ENCODE measurements around the gene AHR. TPM values are rescaled to one million over a fixed set of nuclear protein-coding genes. Genes with fewer than 3 reads are reported as not detected.

AHR gene
- total and polyA plus RNA-seq, 10 donors: 7.4 to 95.9 (median 71.3) TPM

DNA sequence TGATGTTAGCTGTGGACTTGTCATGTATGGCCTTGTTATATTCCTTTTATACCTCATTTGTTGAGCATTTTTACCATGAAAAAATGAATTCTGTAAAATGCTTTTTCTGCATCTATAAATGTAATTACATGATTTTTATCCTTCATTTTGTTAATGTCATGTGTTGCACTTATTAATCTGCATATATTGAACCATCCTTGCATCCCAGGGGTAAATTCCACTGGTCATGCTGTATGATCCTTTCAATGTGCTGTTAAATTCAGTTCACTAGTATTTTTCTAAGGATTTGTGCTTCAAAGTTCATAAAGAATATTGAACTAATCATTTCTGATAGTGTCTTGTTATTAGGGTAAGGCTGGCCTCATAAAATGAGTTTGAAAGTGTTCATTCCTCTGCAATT lies 31.9 kb upstream of the AHR start:
- intact Hi-C loops (cut with DNase I; ENCODE audit: low total_unique reads): no loop called here
- H3K27me3 ChIP-seq (replicated peaks in 1 of 7): no peaks in the 10 kb centered on the region
- H3K9me3 ChIP-seq: peaks cover 2 to 65% (median 61%) of the 10 kb centered on the region in 8 donors
- H3K36me3 ChIP-seq: no peaks in the 10 kb centered on the region
- no peak for DNase-seq
- no peak overlapping the region for H3K27ac ChIP-seq
- no peak overlapping the region for H3K4me3 ChIP-seq
- TF ChIP-seq POLR2AphosphoS5 (IDR thresholded peaks at IDR 0.05) (no peak), POLR2A (IDR thresholded peaks at IDR 0.05) (no peak)
- TF ChIP-seq, protein P1, sequence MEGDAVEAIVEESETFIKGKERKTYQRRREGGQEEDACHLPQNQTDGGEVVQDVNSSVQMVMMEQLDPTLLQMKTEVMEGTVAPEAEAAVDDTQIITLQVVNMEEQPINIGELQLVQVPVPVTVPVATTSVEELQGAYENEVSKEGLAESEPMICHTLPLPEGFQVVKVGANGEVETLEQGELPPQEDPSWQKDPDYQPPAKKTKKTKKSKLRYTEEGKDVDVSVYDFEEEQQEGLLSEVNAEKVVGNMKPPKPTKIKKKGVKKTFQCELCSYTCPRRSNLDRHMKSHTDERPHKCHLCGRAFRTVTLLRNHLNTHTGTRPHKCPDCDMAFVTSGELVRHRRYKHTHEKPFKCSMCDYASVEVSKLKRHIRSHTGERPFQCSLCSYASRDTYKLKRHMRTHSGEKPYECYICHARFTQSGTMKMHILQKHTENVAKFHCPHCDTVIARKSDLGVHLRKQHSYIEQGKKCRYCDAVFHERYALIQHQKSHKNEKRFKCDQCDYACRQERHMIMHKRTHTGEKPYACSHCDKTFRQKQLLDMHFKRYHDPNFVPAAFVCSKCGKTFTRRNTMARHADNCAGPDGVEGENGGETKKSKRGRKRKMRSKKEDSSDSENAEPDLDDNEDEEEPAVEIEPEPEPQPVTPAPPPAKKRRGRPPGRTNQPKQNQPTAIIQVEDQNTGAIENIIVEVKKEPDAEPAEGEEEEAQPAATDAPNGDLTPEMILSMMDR (IDR thresholded peaks at IDR 0.05 in 8 of 11, conservative IDR thresholded peaks at IDR 0.05 in 3 of 11): no peak
- no peaks in the 10 kb centered on the region for H3K4me1 ChIP-seq

DNA sequence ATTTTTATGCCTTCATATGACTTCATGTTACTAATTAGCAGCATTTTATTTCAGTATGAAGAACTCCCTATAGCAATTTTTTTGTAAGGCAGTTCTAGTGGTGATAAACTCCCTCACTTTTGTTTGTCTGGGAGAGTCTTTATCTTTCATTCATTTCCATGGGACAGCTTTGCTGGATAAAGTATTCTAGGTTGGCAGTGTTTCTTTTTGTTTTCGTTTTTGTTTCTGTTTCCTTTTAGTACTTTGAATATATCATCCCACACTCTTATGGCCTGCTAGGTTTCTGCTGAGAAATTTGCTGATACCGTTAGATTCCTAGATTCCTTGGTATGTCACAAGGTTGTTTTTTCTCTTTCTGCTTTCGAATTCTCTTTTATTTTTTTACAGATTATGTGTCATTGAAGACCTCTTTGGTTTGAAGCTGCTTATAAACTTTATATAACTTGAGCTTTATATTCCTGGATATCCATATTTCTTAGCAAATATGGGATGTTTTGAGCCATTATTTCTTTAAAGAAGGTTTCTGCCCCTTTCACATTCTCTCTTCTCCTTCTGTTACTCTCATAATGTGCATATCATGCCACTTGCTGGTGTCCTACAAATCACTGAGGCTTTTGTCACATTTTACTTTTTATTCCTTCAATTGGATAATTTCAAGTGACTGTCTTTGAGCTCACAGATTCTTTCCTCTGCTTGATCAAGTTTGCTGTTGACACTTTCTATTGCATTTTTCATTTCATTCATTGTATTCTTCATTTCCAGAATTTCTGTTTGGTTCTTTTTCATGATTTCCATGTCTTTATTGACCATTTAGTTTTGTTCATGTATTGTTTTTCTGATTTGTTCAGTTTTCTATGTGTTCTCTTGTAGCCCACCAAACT lies 28.9 kb upstream of the AHR start:
- no peak overlapping the region for H3K4me3 ChIP-seq
- peaks cover 0 to 4% (median 1%) of the 10 kb centered on the region in 6 donors for H3K4me1 ChIP-seq
- H3K9me3 ChIP-seq: peaks cover 2 to 72% (median 64%) of the 10 kb centered on the region in 8 donors
- no peaks in the 10 kb centered on the region for H3K27me3 ChIP-seq (replicated peaks in 1 of 7)
- no peak overlapping the region for H3K27ac ChIP-seq
- DNase-seq: no peak
- no peaks in the 10 kb centered on the region for H3K36me3 ChIP-seq
- WGBS, 5 donors: 61 to 96% (median 75%) methylated on average over 3 of the region's 3 CpGs
- TF ChIP-seq POLR2A (IDR thresholded peaks at IDR 0.05) (no peak), POLR2AphosphoS5 (IDR thresholded peaks at IDR 0.05) (no peak)
- TF ChIP-seq, protein P1 (IDR thresholded peaks at IDR 0.05 in 8 of 11, conservative IDR thresholded peaks at IDR 0.05 in 3 of 11): no peak
- intact Hi-C loops (cut with DNase I; ENCODE audit: low total_unique reads): no loop called here

DNA sequence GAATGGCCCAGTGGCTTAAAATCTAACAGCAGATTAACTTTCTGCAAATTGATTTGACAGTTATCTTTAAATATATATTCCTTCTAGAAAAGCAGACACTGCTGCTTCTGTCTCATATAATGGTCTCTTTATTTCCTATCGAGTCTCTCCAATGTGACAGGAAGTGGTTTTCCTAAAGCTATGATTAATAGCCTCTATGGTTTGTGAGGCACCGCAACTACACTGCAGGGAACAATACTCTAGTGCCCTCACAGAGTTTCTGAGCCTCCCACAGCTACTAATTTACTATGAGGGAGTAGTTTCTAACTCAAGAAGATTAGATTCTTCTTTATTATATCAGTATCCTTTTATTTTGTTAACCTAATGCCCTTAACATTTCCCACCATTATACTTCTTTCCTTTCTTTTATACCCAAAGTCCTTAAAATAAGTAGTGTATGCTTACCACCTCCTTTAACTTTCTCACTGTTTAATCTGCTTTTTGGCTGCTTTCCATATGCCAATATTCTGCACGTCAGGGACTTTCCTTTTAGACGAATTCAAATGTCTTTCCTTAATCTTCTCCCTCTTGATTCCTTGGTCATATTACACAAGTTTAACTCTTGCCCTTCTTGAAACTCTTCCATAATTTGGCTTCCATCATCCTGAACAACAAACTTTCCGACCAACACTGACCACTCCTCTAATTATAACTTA lies 23.8 kb upstream of the AHR start:
- TF ChIP-seq POLR2AphosphoS5 (IDR thresholded peaks at IDR 0.05) (no peak), POLR2A (IDR thresholded peaks at IDR 0.05) (no peak)
- TF ChIP-seq, protein P1 (IDR thresholded peaks at IDR 0.05 in 8 of 11, conservative IDR thresholded peaks at IDR 0.05 in 3 of 11): no peak
- Histone ChIP-seq H3K27me3 (replicated peaks in 1 of 7) (no peaks in the 10 kb centered on the region), H3K27ac (no peak overlapping the region), H3K4me3 (no peak overlapping the region), H3K4me1 (peaks cover 0 to 9% (median 1%) of the 10 kb centered on the region in 6 donors), H3K36me3 (no peaks in the 10 kb centered on the region), H3K9me3 (peaks cover 0 to 26% (median 17%) of the 10 kb centered on the region in 8 donors)
- intact Hi-C loops (cut with DNase I; ENCODE audit: low total_unique reads): no loop called here
- WGBS, 5 donors: 21 to 27% (median 25%) methylated on average over 5 of the region's 5 CpGs
- DNase-seq: no peak
